Measurements from ENCODE around the gene TSPAN9. TPM values are rescaled to one million over a fixed set of nuclear protein-coding genes. Genes with fewer than 3 reads are reported as not detected.

The TSPAN9 gene
- total RNA-seq, 1 experiment from 2014 or later = 17.1 TPM

DNA sequence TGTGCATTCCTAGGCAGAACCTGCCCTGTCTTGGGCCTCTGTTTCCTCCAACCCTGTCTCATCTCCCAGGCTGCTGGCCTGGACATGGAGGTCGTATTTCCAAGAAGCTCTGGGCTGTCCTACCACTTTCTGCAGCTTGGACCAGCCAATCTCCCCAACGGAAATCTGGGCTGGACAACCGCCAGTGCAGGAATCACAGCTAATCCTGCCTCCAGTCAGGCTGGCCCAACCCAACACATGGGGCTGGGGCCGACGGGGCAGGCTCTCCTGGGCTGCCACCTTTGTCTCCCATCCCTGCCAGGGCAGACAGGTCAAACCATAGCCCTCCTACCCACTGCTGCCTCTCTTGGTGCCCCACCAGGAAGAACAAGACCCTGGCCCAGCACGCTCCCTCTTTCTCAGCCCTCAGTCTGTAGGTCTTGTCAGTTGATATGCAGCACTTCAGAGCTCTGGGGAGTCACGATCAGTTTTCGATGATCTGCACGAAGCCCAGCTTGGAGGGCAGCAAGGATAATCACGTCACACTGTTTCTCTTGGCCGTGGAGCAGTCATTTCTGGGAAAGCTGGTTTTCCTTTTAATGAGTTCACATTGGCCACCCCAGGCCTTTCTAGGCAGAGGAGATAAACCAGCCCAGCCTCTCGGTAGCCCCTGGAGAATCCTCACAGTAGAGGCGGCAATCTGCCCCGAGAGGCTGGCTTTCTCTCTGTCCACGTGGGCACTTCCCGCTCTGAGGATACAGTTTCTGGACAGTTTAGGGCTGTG lies 218.6 kb downstream of the TSPAN9 start:
- peak; percentile 17 for DNase-seq (ENCODE audit: low read depth)

DNA sequence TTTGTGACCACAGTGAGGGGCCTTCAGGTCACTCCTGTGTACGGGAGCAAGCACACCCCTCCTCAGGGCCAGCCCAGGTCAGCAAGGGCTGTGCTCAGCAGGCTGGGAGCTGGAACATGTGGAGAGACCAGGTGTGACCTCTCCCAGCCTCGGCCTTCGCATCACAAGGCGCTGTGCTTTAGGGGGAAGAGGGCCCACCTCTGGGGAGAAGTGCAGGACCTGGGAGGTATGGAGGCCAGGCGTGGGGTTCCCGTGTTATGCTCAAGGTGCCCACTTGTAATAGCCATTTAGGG lies 219.2 kb downstream of the TSPAN9 start:
- no peak for DNase-seq (ENCODE audit: low read depth)

- DNase-seq (ENCODE audit: low read depth) = no peak
These were observed 221.4 kb downstream of the TSPAN9 start for GRCh38 chr12:3298603-3299002.

GRCh38 chr12:3299929-3300832 lies 223.0 kb downstream of the TSPAN9 start:
- DNase-seq (ENCODE audit: low read depth) = peak; percentile 96

DNA sequence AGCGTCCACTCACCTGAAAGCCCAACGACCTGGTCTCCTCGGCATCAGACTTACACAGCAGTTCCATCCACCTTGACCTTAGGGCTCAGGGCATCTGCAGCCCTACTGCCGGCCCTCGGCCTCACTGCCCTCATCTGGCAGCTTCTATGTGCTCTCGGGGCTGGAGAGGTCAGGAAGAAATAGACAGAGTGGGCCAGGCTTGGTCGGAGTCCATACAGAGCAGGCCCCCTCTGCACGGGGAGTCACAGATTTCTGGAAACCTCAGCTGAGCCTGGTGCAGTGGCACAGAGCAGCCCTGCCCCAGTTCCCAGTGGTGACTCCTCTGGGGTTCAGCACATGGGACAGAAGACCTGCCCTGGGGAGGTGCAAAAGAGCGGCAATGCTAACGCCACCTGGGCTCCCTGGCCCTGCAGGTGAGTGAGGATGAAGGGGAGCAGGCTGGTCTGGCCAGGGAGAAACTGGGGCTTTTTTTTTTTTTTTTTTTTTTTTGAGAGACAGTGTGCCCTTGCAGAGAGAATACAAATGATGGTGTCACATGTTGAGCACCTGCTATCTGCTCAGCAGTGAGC lies 223.7 kb downstream of the TSPAN9 start:
- DNase-seq (ENCODE audit: low read depth) = no peak

- DNase-seq (ENCODE audit: low read depth) = no peak
These were observed 225.3 kb downstream of the TSPAN9 start for GRCh38 chr12:3302401-3303041.

DNA sequence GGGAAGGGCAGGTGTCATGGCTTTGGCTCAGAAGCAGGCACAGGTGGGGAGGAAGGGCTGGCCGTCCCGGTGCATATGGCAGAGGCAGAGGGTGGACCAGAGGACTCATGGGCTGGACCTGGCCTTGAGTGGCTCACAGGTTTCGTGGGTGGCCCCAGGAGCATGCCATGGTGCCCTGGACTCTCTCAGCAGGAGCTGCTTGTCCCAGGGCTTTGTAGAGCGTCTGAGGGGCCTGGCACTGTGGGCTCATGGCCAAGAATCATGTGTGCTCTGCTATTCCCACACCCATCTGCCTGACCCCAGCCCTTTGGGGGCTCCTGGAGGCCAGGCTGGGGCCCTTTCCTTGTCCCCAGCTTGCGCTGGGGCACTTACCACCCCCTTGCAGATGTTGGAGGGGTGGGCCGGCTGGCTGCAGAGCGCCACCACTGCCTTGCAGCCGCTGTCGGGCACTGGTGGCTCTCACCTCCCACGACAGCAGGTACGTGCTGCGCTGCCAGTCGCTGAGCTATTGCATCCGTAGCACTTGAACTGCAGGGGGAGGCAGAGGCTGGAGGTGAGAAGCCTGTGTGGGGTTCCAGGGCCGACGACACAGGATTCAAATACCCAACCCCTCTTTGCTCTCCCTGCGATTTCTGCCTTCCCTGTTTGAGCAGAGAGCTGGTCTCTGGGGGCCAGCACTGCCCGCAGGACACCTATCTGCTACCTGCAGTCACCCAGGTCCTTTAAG lies 226.4 kb downstream of the TSPAN9 start:
- DNase-seq (ENCODE audit: low read depth) = no peak

GRCh38 chr12:3304436-3305165 lies 227.4 kb downstream of the TSPAN9 start:
- peak; percentile 93 for DNase-seq (ENCODE audit: low read depth)

DNA sequence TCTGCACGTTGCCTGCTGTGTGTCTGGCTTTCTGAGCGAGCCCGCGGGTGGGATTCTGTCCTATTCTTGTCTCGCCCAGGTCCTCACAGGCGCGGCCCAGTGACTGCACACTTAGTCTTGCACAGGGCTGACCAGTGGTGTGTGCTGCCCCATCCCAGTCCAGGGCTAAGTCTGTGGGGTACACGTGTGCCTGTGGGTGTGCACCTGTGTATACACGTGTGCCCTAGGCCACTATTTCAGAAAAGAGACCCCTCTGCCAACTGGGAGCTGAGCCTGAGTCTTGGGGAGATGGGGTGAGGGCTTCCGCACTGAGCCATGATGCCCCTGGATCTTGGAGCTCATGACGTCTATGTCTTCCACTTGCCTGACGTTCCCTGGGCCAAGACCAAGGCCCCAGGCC lies 228.3 kb downstream of the TSPAN9 start:
- DNase-seq (ENCODE audit: low read depth) = no peak

- no peak for DNase-seq (ENCODE audit: low read depth)
These were observed 228.9 kb downstream of the TSPAN9 start for GRCh38 chr12:3305904-3306619.

DNA sequence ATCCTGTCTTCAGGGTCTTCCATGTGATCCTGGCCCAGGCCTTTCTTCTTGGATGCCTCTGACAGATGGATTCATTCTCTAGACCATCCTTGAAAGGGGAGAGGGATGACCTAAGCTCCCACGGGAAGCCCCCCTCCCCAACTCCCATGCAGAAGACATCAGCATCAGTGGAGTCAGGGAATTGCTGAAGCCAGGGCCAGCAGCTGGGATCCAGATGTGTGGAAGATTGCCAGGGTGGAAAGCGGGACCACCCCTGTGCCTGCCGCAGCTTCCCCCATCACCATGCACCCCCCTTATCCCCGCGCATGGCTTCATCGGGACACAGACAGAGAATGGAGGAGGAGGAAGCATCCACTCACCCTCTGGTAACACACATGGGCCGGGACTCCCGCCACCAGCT lies 230.2 kb downstream of the TSPAN9 start:
- DNase-seq (ENCODE audit: low read depth) = no peak

DNA sequence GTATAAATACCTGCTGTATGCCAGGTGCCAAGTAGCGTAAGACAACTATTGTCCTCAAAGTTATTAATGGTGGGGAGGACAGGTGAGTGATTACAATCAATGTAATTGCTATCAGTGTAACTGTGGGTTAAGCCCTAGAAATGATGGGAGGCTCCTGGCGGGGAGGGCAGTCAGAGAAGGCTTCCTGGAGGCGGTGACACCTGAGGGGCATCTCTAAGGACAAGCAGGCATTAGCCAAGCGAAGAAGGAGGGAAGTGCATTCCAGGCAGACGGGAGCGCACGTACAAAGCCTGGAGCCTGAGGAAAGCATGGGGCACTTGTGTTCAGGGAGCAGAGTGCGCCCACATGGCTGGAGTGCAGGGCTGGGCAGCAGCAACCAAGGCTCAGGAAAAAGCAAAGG lies 230.9 kb downstream of the TSPAN9 start:
- no peak for DNase-seq (ENCODE audit: low read depth)

DNA sequence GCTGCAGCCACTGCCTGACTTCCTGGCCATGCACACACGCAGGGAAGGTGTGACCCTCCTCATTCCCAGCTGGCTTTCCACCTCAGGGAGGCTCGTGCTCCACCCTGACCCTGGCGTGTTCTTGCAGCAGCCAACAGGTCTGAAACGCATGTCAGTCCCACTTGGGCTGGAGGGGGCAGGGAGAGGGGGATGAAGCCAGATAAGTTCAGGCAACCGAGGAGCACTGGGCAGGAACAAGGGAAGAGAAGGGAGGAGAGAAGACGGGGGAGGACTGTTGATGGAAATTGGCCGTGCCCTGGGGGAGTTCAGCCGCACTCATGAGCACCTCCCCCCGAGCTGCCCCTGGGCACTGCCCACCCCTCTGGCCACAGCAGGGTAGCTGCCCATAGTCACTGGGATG lies 231.4 kb downstream of the TSPAN9 start:
- no peak for DNase-seq (ENCODE audit: low read depth)

- no peak for DNase-seq (ENCODE audit: low read depth)
These were observed 232.6 kb downstream of the TSPAN9 start for GRCh38 chr12:3309805-3310204.

GRCh38 chr12:3310271-3311026 lies 233.3 kb downstream of the TSPAN9 start:
- no peak for DNase-seq (ENCODE audit: low read depth)

DNA sequence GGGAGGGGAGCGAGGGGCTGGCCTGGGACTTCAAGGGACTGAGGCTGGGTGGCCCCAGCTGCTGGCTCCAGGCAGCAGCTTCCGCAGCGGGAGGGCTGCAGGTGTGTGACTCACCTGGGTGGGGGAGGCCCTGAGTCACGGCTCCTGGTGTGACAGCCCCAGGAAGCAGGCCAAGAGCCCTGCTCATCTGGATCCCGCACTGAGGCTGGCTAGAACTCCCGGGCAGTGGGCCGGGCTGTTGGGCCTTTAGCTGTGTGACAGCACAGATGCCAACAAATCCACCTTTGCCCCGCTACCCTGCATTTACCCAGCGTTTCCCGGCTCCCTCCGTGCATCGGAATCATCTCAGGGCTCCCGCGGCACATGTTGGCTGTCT lies 233.8 kb downstream of the TSPAN9 start:
- DNase-seq (ENCODE audit: low read depth) = peak; percentile 74

DNA sequence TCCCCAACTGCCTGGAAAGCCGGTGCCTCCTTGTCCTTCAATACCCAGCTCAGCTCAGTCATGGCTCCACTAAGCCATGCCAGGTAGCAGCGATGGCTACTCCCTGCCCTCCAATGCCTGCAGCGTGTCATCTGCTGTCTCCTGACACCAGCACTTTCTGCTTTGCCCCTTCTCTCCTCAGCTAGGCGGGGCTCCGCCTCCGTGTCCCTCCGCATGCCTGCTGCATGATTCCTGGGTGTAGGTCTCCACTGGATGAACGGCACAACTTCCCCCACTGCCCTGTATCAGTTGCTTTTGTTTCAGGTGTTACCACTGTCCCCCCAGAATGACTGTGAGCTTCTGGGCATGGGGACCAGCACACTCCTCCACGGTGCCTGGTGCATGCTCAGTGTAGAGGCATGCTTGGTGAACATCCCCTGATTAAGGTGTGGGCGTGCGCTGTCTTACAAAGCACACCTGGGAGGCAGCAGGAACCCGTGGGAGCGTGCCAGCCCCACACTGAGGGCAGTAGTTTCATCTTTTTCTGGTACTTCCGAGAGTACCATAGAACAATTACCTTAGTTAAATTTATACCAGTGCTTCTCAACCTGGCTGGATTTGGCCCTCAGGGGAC lies 234.4 kb downstream of the TSPAN9 start:
- no peak for DNase-seq (ENCODE audit: low read depth)

GRCh38 chr12:3313066-3313465 lies 235.9 kb downstream of the TSPAN9 start:
- peak; percentile 78 for DNase-seq (ENCODE audit: low read depth)
